22Rv1 (cell line): ENCODE data around the gene E2F6.

ENCODE experiments used
- H3K27ac ChIP-seq: fragments of 450-650 bp; 2 replicates; pipeline ENCODE4 v1.5.1; 2017
- CTCF ChIP-seq: fragments of 450-650 bp; IDR thresholded peaks from 2 replicates; pipeline ENCODE4 v1.5.1; 2017; ENCODE audit warnings: mild to moderate bottlenecking
- ZFX ChIP-seq: fragments of 450-650 bp; IDR thresholded peaks from 2 replicates; pipeline ENCODE4 v1.6.1; 2017; ENCODE audit warnings: antibody characterized with exemption, borderline replicate concordance

Gene E2F6

GRCh38 chr2:11482473-11483035, 16.6 kb upstream of the E2F6 start:
- TF ChIP-seq ZFX (no peak), CTCF (no peak)
- peak overlapping the region; percentile 20; the same call in 1 of the 2 replicates for H3K27ac ChIP-seq

GRCh38 chr2:11481789-11482472, 16.0 kb upstream of the E2F6 start:
- TF ChIP-seq CTCF = no peak
- TF ChIP-seq ZFX = no peak
- no peak overlapping the region for H3K27ac ChIP-seq

- no peak for TF ChIP-seq ZFX
- TF ChIP-seq CTCF = no peak
- H3K27ac ChIP-seq = no peak overlapping the region
These were observed 15.4 kb upstream of the E2F6 start for GRCh38 chr2:11481426-11481788.

- TF ChIP-seq CTCF (no peak), ZFX (no peak)
- H3K27ac ChIP-seq = no peak overlapping the region
These were observed 14.9 kb upstream of the E2F6 start for GRCh38 chr2:11480859-11481258.

GRCh38 chr2:11480406-11480805, 14.4 kb upstream of the E2F6 start:
- H3K27ac ChIP-seq = no peak overlapping the region

GRCh38 chr2:11478899-11479605, 13.1 kb upstream of the E2F6 start:
- no peak overlapping the region for H3K27ac ChIP-seq
- TF ChIP-seq ZFX (no peak), CTCF (no peak)

More at GRCh38 chr2:11480406-11480805, 14.4 kb upstream of the E2F6 start:
- no peak for TF ChIP-seq ZFX

- peak; percentile 90 for TF ChIP-seq CTCF
- no peak for TF ChIP-seq ZFX
- H3K27ac ChIP-seq = no peak overlapping the region
These were observed 12.0 kb upstream of the E2F6 start for GRCh38 chr2:11477994-11478393.
